Suprapubic skin (tissue), 4 donors: ENCODE results near the gene WWP2.

Experiments
- CTCF ChIP-seq, 2 donors: fragments of 200-600 bp in 1 of 2; fragments of 450-650 bp in 1 of 2; sonication (generic) in 1 of 2; IDR thresholded peaks; one replicate each; pipeline ENCODE4 v1.5.1; 2016 to 2019; ENCODE audit warnings: antibody characterized with exemption in 2 of 2, mild to moderate bottlenecking in 1 of 2, moderate library complexity in 1 of 2
- POLR2A ChIP-seq, 2 donors: fragments of 450-650 bp; IDR thresholded peaks; one replicate each; pipeline ENCODE4 v1.6.1; 2017; ENCODE audit warnings: antibody characterized with exemption in 2 of 2, mild to moderate bottlenecking in 2 of 2, moderate library complexity in 2 of 2
- POLR2AphosphoS5 ChIP-seq, 3 donors: sonication (generic); formaldehyde crosslinking; IDR thresholded peaks; one replicate each; pipeline ENCODE4 v1.6.1; 2017; ENCODE audit warnings: antibody characterized with exemption in 3 of 3

- TF ChIP-seq POLR2AphosphoS5 (IDR thresholded peaks at IDR 0.05) (no peak), CTCF (IDR thresholded peaks at IDR 0.05) (no peak), POLR2A (IDR thresholded peaks at IDR 0.05) (no peak)
Observed at GRCh38 chr16:69942627-69943170, 180.6 kb downstream of the WWP2 start.
